HCT116 (cell line): ENCODE data around the gene WDPCP. TPM values are rescaled to one million over a fixed set of nuclear protein-coding genes. Genes with fewer than 3 reads are reported as not detected.

Experiments used
- ATAC-seq: fragments of 200-7000 bp; cut with Tn5 transposase; 2 replicates; pipeline ENCODE4 v1.9.1; 2020; ENCODE audit warnings: mild to moderate bottlenecking, moderate library complexity
- BruUV-seq: library from RNA; stranded (reverse); fragments of 400-500 nt; replicated peaks from 2 replicates; lab custom pipeline; 2021; lab: Mats Ljungman, UMichigan
- CTCF ChIA-PET: fragments of 300-600 bp; sonication (Branson Sonifier 250); formaldehyde crosslinking; loops from one replicate; lab custom pipeline; 2021; ENCODE audit warnings: antibody characterized with exemption; lab: Charles Lee
- POLR2A ChIA-PET: fragments of 300-600, 350-600 bp; sonication (Branson Sonifier 250); formaldehyde crosslinking; loops from one replicate; lab custom pipeline; 2021; ENCODE audit warnings: antibody characterized with exemption; lab: Charles Lee
- RAD21 ChIA-PET, 2 experiments: fragments of 300-600 bp; sonication (Branson Sonifier 250); formaldehyde crosslinking; loops; one replicate each; lab custom pipeline; 2023; ENCODE audit warnings: low total read pairs in 2 of 2; ENCODE audit not compliant: uncharacterized antibody in 2 of 2, unreplicated experiment in 2 of 2, low non-redundant PET in 1 of 2; lab: Charles Lee
- DNase-seq: peaks from one replicate; pipeline ENCODE4 v3.0.0-alpha.2; 2010; ENCODE audit warnings: low read depth, low spot score
- H2AFZ ChIP-seq: fragments of 200-600 bp; shearing (Covaris generic), sonication (generic); 2 replicates; pipeline ENCODE4 v1.6.1; 2017; ENCODE audit warnings: low read depth, mixed run types, mixed read lengths, antibody characterized with exemption, low read length; ENCODE audit not compliant: poor library complexity, severe bottlenecking
- H3K27ac ChIP-seq: 2 replicates; pipeline ENCODE4 v1.5.1; 2012; ENCODE audit warnings: low read depth, low read length
- H3K27me3 ChIP-seq: fragments of 200-600 bp; sonication (generic); 2 replicates; pipeline ENCODE4 v1.6.1; 2016; ENCODE audit warnings: mixed run types, low read length, mixed read lengths; ENCODE audit not compliant: insufficient read depth
- H3K36me3 ChIP-seq, 2 experiments: fragments of 200-500 bp in 1 of 2; fragments of 200-600 bp in 1 of 2; sonication (Bioruptor generic) in 1 of 2; sonication (generic) in 1 of 2; 2 replicates each; pipeline versions ENCODE4 v1.5.1 to v1.6.1; 2014 to 2016; ENCODE audit warnings: low read length in 2 of 2, inconsistent platforms in 1 of 2, mixed read lengths in 1 of 2, mixed run types in 1 of 2; ENCODE audit not compliant: insufficient read depth in 2 of 2, control insufficient read depth in 1 of 2
- H3K4me1 ChIP-seq, 2 experiments: fragments of 200-600 bp in 1 of 2; sonication (generic) in 1 of 2; 2 replicates each; pipeline versions ENCODE4 v1.5.1 to v1.6.1; 2012 to 2017; ENCODE audit warnings: low read length in 2 of 2, inconsistent platforms in 1 of 2, mild to moderate bottlenecking in 1 of 2, mixed read lengths in 1 of 2, mixed run types in 1 of 2, moderate library complexity in 1 of 2; ENCODE audit not compliant: insufficient read depth in 2 of 2, control insufficient read depth in 1 of 2
- H3K4me2 ChIP-seq: fragments of 200-600 bp; sonication (generic); 2 replicates; pipeline ENCODE4 v1.6.1; 2017; ENCODE audit warnings: mixed run types, low read length, mixed read lengths
- H3K4me3 ChIP-seq, 2 experiments: fragments of 200-600 bp in 1 of 2; sonication (generic) in 1 of 2; replicated peaks in 1 of 2; 2 replicates each; pipeline ENCODE4 v1.5.1; 2011 to 2016; ENCODE audit warnings: low read length in 2 of 2, control low read depth in 1 of 2, low read depth in 1 of 2, mild to moderate bottlenecking in 1 of 2, mixed read lengths in 1 of 2, mixed run types in 1 of 2
- H3K79me2 ChIP-seq: fragments of 200-600 bp; sonication (generic); 2 replicates; pipeline ENCODE4 v1.6.1; 2017; ENCODE audit warnings: mild to moderate bottlenecking, mixed run types, low read length, moderate library complexity, mixed read lengths; ENCODE audit not compliant: insufficient read depth
- H3K9ac ChIP-seq: fragments of 200-600 bp; sonication (generic); 2 replicates; pipeline ENCODE4 v1.6.1; 2016; ENCODE audit warnings: low read length, mixed read lengths
- H3K9me2 ChIP-seq: fragments of 200-600 bp; sonication (generic), shearing (Covaris generic); 2 replicates; pipeline ENCODE4 v1.6.1; 2017; ENCODE audit warnings: mixed run types, mild to moderate bottlenecking, moderate library complexity; ENCODE audit not compliant: insufficient read depth
- H3K9me3 ChIP-seq, 2 experiments: fragments of 200-500 bp in 1 of 2; fragments of 200-600 bp in 1 of 2; sonication (Bioruptor generic) in 1 of 2; sonication (generic) in 1 of 2; 2 replicates each; pipeline ENCODE4 v1.6.1; 2014 to 2017; ENCODE audit warnings: low read length in 2 of 2, mixed read lengths in 2 of 2, inconsistent platforms in 1 of 2, low read depth in 1 of 2, mild to moderate bottlenecking in 1 of 2, mixed run types in 1 of 2, moderate library complexity in 1 of 2; ENCODE audit not compliant: control insufficient read depth in 1 of 2, insufficient read depth in 1 of 2
- H4K20me1 ChIP-seq: fragments of 200-600 bp; sonication (generic), shearing (Covaris generic); 2 replicates; pipeline ENCODE4 v1.6.1; 2017; ENCODE audit warnings: mixed run types, mild to moderate bottlenecking, moderate library complexity; ENCODE audit not compliant: insufficient read depth
- ATF3 ChIP-seq: IDR thresholded peaks from 2 replicates; pipeline ENCODE4 v1.6.1; 2012
- CBX3 ChIP-seq: IDR thresholded peaks from 2 replicates; pipeline ENCODE4 v1.6.1; 2012; ENCODE audit warnings: low read depth
- CEBPB ChIP-seq: IDR thresholded peaks from 2 replicates; pipeline ENCODE4 v1.6.1; 2012; ENCODE audit warnings: low read depth
- EGR1 ChIP-seq: IDR thresholded peaks from 2 replicates; pipeline ENCODE4 v1.6.1; 2012; ENCODE audit warnings: low read depth
- ELF1 ChIP-seq: IDR thresholded peaks from 2 replicates; pipeline ENCODE4 v1.6.1; 2012; ENCODE audit warnings: low read depth, borderline replicate concordance
- EZH2 ChIP-seq: fragments of 200-600 bp; sonication (generic); IDR thresholded peaks from 2 replicates; pipeline ENCODE4 v1.6.1; 2017; ENCODE audit warnings: antibody characterized with exemption, mixed run types
- EZH2phosphoT487 ChIP-seq: fragments of 200-600 bp; IDR thresholded peaks from 2 replicates; pipeline ENCODE4 v1.6.1; 2018; ENCODE audit warnings: antibody characterized with exemption, borderline replicate concordance
- FOSL1 ChIP-seq: IDR thresholded peaks from 2 replicates; pipeline ENCODE4 v1.6.1; 2012; ENCODE audit warnings: low read depth
- JUND ChIP-seq: IDR thresholded peaks from 2 replicates; pipeline ENCODE4 v1.6.1; 2012
- MAX ChIP-seq: IDR thresholded peaks from 2 replicates; pipeline ENCODE4 v1.6.1; 2012
- POLR2A ChIP-seq: IDR thresholded peaks from 2 replicates; pipeline ENCODE4 v1.7.0; 2011; ENCODE audit warnings: borderline replicate concordance; ENCODE audit not compliant: insufficient read depth, insufficient read length; ENCODE audit errors: extremely low read depth
- POLR2AphosphoS5 ChIP-seq: IDR thresholded peaks from 2 replicates; pipeline ENCODE4 v1.6.1; 2011; ENCODE audit warnings: mild to moderate bottlenecking, low read depth, low read length, moderate library complexity
- RAD21 ChIP-seq: IDR thresholded peaks from 2 replicates; pipeline ENCODE4 v1.6.1; 2012; ENCODE audit warnings: low read depth, mild to moderate bottlenecking
- SIN3A ChIP-seq: IDR thresholded peaks from 2 replicates; pipeline ENCODE4 v1.6.1; 2012; ENCODE audit warnings: low read depth
- TCF7L2 ChIP-seq: IDR thresholded peaks from 2 replicates; pipeline ENCODE4 v1.7.0; 2011; ENCODE audit warnings: borderline replicate concordance, inconsistent platforms; ENCODE audit not compliant: insufficient read depth, insufficient read length; ENCODE audit errors: extremely low read depth
- ZBTB33 ChIP-seq: IDR thresholded peaks from 2 replicates; pipeline ENCODE4 v1.6.1; 2011; ENCODE audit warnings: mild to moderate bottlenecking, low read length, moderate library complexity; ENCODE audit not compliant: insufficient replicate concordance; ENCODE audit errors: extremely low read depth
- ZFX ChIP-seq: fragments of 450-650 bp; IDR thresholded peaks from 2 replicates; pipeline ENCODE4 v1.6.1; 2017
- intact Hi-C: fragments of 100-400 bp; cut with micrococcal nuclease; formaldehyde crosslinking; loops from 2 replicates; pipeline ENCODE4 v1.10.0; 2022
- total RNA-seq: library from RNA; stranded (reverse); gene quantifications from one replicate; pipeline ENCODE4 v1.2.1, GENCODE V29; 2021; ENCODE audit not compliant: unreplicated experiment
- TF ChIP-seq, protein P1 (sequence below): IDR thresholded peaks from 2 replicates; pipeline ENCODE4 v1.6.1; 2012; ENCODE audit warnings: low read depth
- TF ChIP-seq, protein P2 (sequence below), 3 experiments: fragments of 200-600 bp in 1 of 3; sonication (generic) in 1 of 3; IDR thresholded peaks in 2 of 3; conservative IDR thresholded peaks in 1 of 3; 2 replicates each; pipeline ENCODE4 v1.5.1; 2012 to 2017; ENCODE audit warnings: low read depth in 2 of 3, low read length in 2 of 3, antibody characterized with exemption in 1 of 3, borderline replicate concordance in 1 of 3, control low read depth in 1 of 3, mild to moderate bottlenecking in 1 of 3, mixed read lengths in 1 of 3, mixed run types in 1 of 3, moderate library complexity in 1 of 3; ENCODE audit not compliant: insufficient read depth in 1 of 3

WDPCP gene
- total RNA-seq, 1 experiment from 2014 or later, result 4.1 TPM

DNA sequence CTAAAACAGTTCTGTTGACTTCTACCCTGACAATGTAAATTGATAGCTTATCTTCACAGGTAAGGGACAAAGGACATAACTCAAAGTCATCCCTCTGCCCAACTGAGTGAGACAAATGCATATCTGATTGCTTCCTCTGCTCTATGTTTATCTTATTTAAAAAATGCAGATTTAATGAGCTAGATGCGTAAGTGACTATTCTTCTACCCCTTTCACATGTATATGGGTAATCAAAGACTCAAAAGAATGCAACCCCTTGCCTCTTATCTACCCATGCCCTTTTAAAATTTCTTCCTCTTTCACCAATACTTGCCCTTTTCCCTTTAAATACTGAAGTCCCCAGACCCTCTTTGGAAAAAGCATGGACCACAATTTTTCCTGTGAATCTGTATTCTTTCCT, 253.4 kb downstream of the WDPCP start:
- Histone ChIP-seq H4K20me1 (no peaks in the 10 kb centered on the region), H3K27me3 (no peaks in the 10 kb centered on the region), H3K27ac (no peak overlapping the region), H2AFZ (no peak overlapping the region), H3K79me2 (no peaks in the 10 kb centered on the region), H3K9me2 (no peaks in the 10 kb centered on the region), H3K4me2 (no peak overlapping the region), H3K4me3 (no peak overlapping the region), H3K9ac (no peak overlapping the region), H3K9me3 (no peaks in the 10 kb centered on the region), H3K36me3 (no peaks in the 10 kb centered on the region), H3K4me1 (no peaks in the 10 kb centered on the region)
- DNase-seq (no peak), ATAC-seq (no peak)
- BruUV-seq, result no TSS peak
- intact Hi-C loops, result no loop called here
- ChIA-PET RAD21 (no interaction called here), POLR2A (no interaction called here), CTCF (no interaction called here)
- TF ChIP-seq ELF1 (no peak), FOSL1 (no peak), EGR1 (no peak), ZBTB33 (no peak), RAD21 (no peak), POLR2AphosphoS5 (no peak), EZH2phosphoT487 (no peak), MAX (no peak), JUND (no peak), TCF7L2 (no peak), ATF3 (no peak), CEBPB (no peak), SIN3A (no peak), CBX3 (no peak), POLR2A (no peak), EZH2 (no peak), ZFX (no peak)
- TF ChIP-seq, protein P1, sequence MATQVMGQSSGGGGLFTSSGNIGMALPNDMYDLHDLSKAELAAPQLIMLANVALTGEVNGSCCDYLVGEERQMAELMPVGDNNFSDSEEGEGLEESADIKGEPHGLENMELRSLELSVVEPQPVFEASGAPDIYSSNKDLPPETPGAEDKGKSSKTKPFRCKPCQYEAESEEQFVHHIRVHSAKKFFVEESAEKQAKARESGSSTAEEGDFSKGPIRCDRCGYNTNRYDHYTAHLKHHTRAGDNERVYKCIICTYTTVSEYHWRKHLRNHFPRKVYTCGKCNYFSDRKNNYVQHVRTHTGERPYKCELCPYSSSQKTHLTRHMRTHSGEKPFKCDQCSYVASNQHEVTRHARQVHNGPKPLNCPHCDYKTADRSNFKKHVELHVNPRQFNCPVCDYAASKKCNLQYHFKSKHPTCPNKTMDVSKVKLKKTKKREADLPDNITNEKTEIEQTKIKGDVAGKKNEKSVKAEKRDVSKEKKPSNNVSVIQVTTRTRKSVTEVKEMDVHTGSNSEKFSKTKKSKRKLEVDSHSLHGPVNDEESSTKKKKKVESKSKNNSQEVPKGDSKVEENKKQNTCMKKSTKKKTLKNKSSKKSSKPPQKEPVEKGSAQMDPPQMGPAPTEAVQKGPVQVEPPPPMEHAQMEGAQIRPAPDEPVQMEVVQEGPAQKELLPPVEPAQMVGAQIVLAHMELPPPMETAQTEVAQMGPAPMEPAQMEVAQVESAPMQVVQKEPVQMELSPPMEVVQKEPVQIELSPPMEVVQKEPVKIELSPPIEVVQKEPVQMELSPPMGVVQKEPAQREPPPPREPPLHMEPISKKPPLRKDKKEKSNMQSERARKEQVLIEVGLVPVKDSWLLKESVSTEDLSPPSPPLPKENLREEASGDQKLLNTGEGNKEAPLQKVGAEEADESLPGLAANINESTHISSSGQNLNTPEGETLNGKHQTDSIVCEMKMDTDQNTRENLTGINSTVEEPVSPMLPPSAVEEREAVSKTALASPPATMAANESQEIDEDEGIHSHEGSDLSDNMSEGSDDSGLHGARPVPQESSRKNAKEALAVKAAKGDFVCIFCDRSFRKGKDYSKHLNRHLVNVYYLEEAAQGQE, result no peak
- TF ChIP-seq, protein P2, sequence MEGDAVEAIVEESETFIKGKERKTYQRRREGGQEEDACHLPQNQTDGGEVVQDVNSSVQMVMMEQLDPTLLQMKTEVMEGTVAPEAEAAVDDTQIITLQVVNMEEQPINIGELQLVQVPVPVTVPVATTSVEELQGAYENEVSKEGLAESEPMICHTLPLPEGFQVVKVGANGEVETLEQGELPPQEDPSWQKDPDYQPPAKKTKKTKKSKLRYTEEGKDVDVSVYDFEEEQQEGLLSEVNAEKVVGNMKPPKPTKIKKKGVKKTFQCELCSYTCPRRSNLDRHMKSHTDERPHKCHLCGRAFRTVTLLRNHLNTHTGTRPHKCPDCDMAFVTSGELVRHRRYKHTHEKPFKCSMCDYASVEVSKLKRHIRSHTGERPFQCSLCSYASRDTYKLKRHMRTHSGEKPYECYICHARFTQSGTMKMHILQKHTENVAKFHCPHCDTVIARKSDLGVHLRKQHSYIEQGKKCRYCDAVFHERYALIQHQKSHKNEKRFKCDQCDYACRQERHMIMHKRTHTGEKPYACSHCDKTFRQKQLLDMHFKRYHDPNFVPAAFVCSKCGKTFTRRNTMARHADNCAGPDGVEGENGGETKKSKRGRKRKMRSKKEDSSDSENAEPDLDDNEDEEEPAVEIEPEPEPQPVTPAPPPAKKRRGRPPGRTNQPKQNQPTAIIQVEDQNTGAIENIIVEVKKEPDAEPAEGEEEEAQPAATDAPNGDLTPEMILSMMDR (IDR thresholded peaks at IDR 0.05 in 2 of 3, conservative IDR thresholded peaks at IDR 0.05 in 1 of 3; ENCODE audit: borderline replicate concordance in 1 of 3, insufficient read depth in 1 of 3, low read depth in 2 of 3, low read length in 2 of 3), result no peak
